ENCODE measurements around the gene GUCY1A1.

- TF ChIP-seq CTCF (IDR thresholded peaks at IDR 0.05) (no peak), POLR2A (IDR thresholded peaks at IDR 0.05) (no peak)
Measured at GRCh38 chr4:155638195-155638965, 28.3 kb upstream of the GUCY1A1 start.
